HEK293 (cell line): ENCODE measurements around the gene FSD2.

ENCODE experiments used
- ATF2 ChIP-seq: fragments of 450-650 bp; formaldehyde crosslinking; IDR thresholded peaks from 2 replicates; pipeline ENCODE4 v1.5.1; 2016; ENCODE audit warnings: missing biosample characterization, missing genetic modification characterization, low read depth
- EGR2 ChIP-seq: fragments of 450-650 bp; formaldehyde crosslinking; IDR thresholded peaks from 2 replicates; pipeline ENCODE4 v1.5.1; 2016; ENCODE audit warnings: low read depth, missing biosample characterization, missing genetic modification characterization
- GLIS1 ChIP-seq: fragments of 450-650 bp; formaldehyde crosslinking; IDR thresholded peaks from 2 replicates; pipeline ENCODE4 v1.5.1; 2016; ENCODE audit warnings: missing biosample characterization, missing genetic modification characterization
- HIC1 ChIP-seq: fragments of 450-650 bp; formaldehyde crosslinking; IDR thresholded peaks from 2 replicates; pipeline ENCODE4 v1.5.1; 2016; ENCODE audit warnings: missing biosample characterization, missing genetic modification characterization
- KLF9 ChIP-seq: fragments of 450-650 bp; formaldehyde crosslinking; IDR thresholded peaks from 2 replicates; pipeline ENCODE4 v1.5.1; 2016; ENCODE audit warnings: missing biosample characterization, missing genetic modification characterization, low read depth
- PRDM10 ChIP-seq: fragments of 450-650 bp; formaldehyde crosslinking; IDR thresholded peaks from 2 replicates; pipeline ENCODE4 v1.5.1; 2016; ENCODE audit warnings: missing biosample characterization, missing genetic modification characterization
- YY1 ChIP-seq: fragments of 450-650 bp; formaldehyde crosslinking; IDR thresholded peaks from 2 replicates; pipeline ENCODE4 v1.5.1; 2018; ENCODE audit warnings: missing biosample characterization, missing genetic modification characterization
- ZBTB26 ChIP-seq: fragments of 450-650 bp; formaldehyde crosslinking; optimal IDR thresholded peaks from 2 replicates; pipeline ENCODE3; 2016; ENCODE audit warnings: missing biosample characterization, mild to moderate bottlenecking, missing genetic modification characterization
- ZNF132 ChIP-seq: fragments of 450-650 bp; formaldehyde crosslinking; IDR thresholded peaks from 2 replicates; pipeline ENCODE4 v1.5.1; 2017; ENCODE audit warnings: missing biosample characterization, missing genetic modification characterization, borderline replicate concordance
- ZNF148 ChIP-seq: fragments of 450-650 bp; formaldehyde crosslinking; IDR thresholded peaks from 2 replicates; pipeline ENCODE4 v1.5.0; 2017; ENCODE audit warnings: missing biosample characterization, missing genetic modification characterization, borderline replicate concordance
- ZNF157 ChIP-seq: fragments of 450-650 bp; formaldehyde crosslinking; IDR thresholded peaks from 2 replicates; pipeline ENCODE4 v1.5.1; 2016; ENCODE audit warnings: missing biosample characterization, missing genetic modification characterization
- ZNF16 ChIP-seq: fragments of 450-650 bp; formaldehyde crosslinking; IDR thresholded peaks from 2 replicates; pipeline ENCODE4 v1.5.1; 2016; ENCODE audit warnings: low read depth, missing biosample characterization, missing genetic modification characterization
- ZNF266 ChIP-seq: fragments of 450-650 bp; formaldehyde crosslinking; IDR thresholded peaks from 2 replicates; pipeline ENCODE4 v1.5.1; 2016; ENCODE audit warnings: missing biosample characterization, missing genetic modification characterization, low read depth
- ZNF274 ChIP-seq, 2 experiments: fragments of 200-500 bp in 1 of 2; fragments of 450-650 bp in 1 of 2; sonication (Bioruptor generic) in 1 of 2; formaldehyde crosslinking in 1 of 2; IDR thresholded peaks; 2 replicates each; pipeline versions ENCODE4 v1.5.1 to v1.6.1; 2014 to 2016; ENCODE audit warnings: borderline replicate concordance in 1 of 2, inconsistent platforms in 1 of 2, low read length in 1 of 2, missing biosample characterization in 1 of 2, missing genetic modification characterization in 1 of 2
- ZNF404 ChIP-seq: fragments of 450-650 bp; formaldehyde crosslinking; IDR thresholded peaks from 2 replicates; pipeline ENCODE4 v1.5.1; 2017; ENCODE audit warnings: missing biosample characterization, missing genetic modification characterization
- ZNF530 ChIP-seq: fragments of 450-650 bp; formaldehyde crosslinking; IDR thresholded peaks from 2 replicates; pipeline ENCODE4 v1.5.1; 2016; ENCODE audit warnings: low read depth, missing biosample characterization, missing genetic modification characterization
- ZNF544 ChIP-seq: fragments of 450-650 bp; formaldehyde crosslinking; IDR thresholded peaks from 2 replicates; pipeline ENCODE4 v1.5.0; 2017; ENCODE audit warnings: missing biosample characterization, missing genetic modification characterization
- ZNF561 ChIP-seq: fragments of 450-650 bp; IDR thresholded peaks from 2 replicates; pipeline ENCODE4 v1.5.1; 2018; ENCODE audit warnings: missing biosample characterization, missing genetic modification characterization, borderline replicate concordance
- ZNF571 ChIP-seq: fragments of 450-650 bp; formaldehyde crosslinking; IDR thresholded peaks from 2 replicates; pipeline ENCODE4 v1.5.0; 2017; ENCODE audit warnings: missing biosample characterization, missing genetic modification characterization
- ZNF585B ChIP-seq: fragments of 450-650 bp; formaldehyde crosslinking; IDR thresholded peaks from 2 replicates; pipeline ENCODE4 v1.5.1; 2016; ENCODE audit warnings: missing biosample characterization, missing genetic modification characterization
- ZNF621 ChIP-seq: fragments of 450-650 bp; formaldehyde crosslinking; IDR thresholded peaks from 2 replicates; pipeline ENCODE4 v1.5.1; 2017; ENCODE audit warnings: missing biosample characterization, missing genetic modification characterization
- ZNF660 ChIP-seq: fragments of 450-650 bp; IDR thresholded peaks from 2 replicates; pipeline ENCODE4 v1.5.1; 2018; ENCODE audit warnings: missing biosample characterization, mild to moderate bottlenecking, missing genetic modification characterization
- ZNF677 ChIP-seq: fragments of 450-650 bp; IDR thresholded peaks from 2 replicates; pipeline ENCODE4 v1.5.0; 2018; ENCODE audit warnings: missing biosample characterization, mild to moderate bottlenecking, missing genetic modification characterization, moderate library complexity
- ZNF692 ChIP-seq: fragments of 450-650 bp; formaldehyde crosslinking; IDR thresholded peaks from 2 replicates; pipeline ENCODE4 v1.5.1; 2016; ENCODE audit warnings: missing biosample characterization, missing genetic modification characterization
- ZNF707 ChIP-seq: fragments of 450-650 bp; formaldehyde crosslinking; IDR thresholded peaks from 2 replicates; pipeline ENCODE4 v1.5.1; 2016; ENCODE audit warnings: missing biosample characterization, missing genetic modification characterization
- ZNF777 ChIP-seq: fragments of 450-650 bp; formaldehyde crosslinking; IDR thresholded peaks from 2 replicates; pipeline ENCODE4 v1.5.1; 2017; ENCODE audit warnings: missing biosample characterization, missing genetic modification characterization, borderline replicate concordance

FSD2 gene

GRCh38 chr15:82849556-82850512 is 44.0 kb upstream of the FSD2 start (continued):
- TF ChIP-seq PRDM10 (tag by site-specific recombination) (no peak), ZNF585B (tag by site-specific recombination) (no peak), ZNF777 (no peak), ZNF660 (tag by site-specific recombination) (peak; percentile 81), ZNF148 (tag by site-specific recombination) (no peak), ZNF571 (no peak), EGR2 (tag by site-specific recombination) (no peak), ZBTB26 (tag by site-specific recombination) (no peak), YY1 (tag by site-specific recombination) (no peak), ZNF404 (tag by site-specific recombination) (no peak), HIC1 (tag by site-specific recombination) (no peak), ZNF530 (no peak), ZNF544 (tag by site-specific recombination) (no peak), ATF2 (tag by site-specific recombination) (no peak), KLF9 (tag by site-specific recombination) (no peak), ZNF707 (tag by site-specific recombination) (no peak), ZNF16 (tag by site-specific recombination) (no peak), ZNF561 (tag by site-specific recombination) (no peak), ZNF621 (tag by site-specific recombination) (no peak), ZNF132 (tag by site-specific recombination) (no peak), ZNF692 (tag by site-specific recombination) (peak; percentile 68), ZNF677 (no peak), ZNF157 (tag by site-specific recombination) (no peak), GLIS1 (tag by site-specific recombination) (peak; percentile 82), ZNF266 (no peak), ZNF274 (IDR thresholded peaks at IDR 0.05; ENCODE audit: low read length) (no peak), ZNF274 (tag by site-specific recombination; IDR thresholded peaks at IDR 0.05; ENCODE audit: borderline replicate concordance) (no peak)
